B cell (primary cell): ENCODE data around the gene PDCD1LG2. TPM values are rescaled to one million over a fixed set of nuclear protein-coding genes. Genes with fewer than 3 reads are reported as not detected.
A peak's percentile ranks its signal among the peaks of the same experiment; 100 is the strongest.

Experiments used
- ATAC-seq: fragments of 200-7000 bp; cut with Tn5 transposase; one replicate; pipeline ENCODE4 v1.10.0; 2021; ENCODE audit warnings: low read depth, mild to moderate bottlenecking, moderate number of reproducible peaks, moderate library complexity
- CTCF ChIA-PET: fragments of 350-600 bp; sonication (Branson Sonifier 250); formaldehyde crosslinking; loops from one replicate; lab custom pipeline; 2021; ENCODE audit warnings: antibody characterized with exemption, inconsistent platforms; lab: Charles Lee
- POLR2A ChIA-PET: fragments of 350-600 bp; sonication (Branson Sonifier 250); formaldehyde crosslinking; loops from one replicate; lab custom pipeline; 2021; ENCODE audit warnings: antibody characterized with exemption; lab: Charles Lee
- DNase-seq: peaks from one replicate; pipeline ENCODE4 v3.0.0; 2013
- H2AFZ ChIP-seq: 2 replicates; pipeline ENCODE4 v1.6.1; 2012; ENCODE audit warnings: mild to moderate bottlenecking, low read depth, low read length; ENCODE audit not compliant: insufficient read depth, poor library complexity, severe bottlenecking
- H3K27ac ChIP-seq, 2 donors: 1 replicate in 1 of 2; 2 replicates in 1 of 2; pipeline ENCODE4 v1.5.1; 2012 to 2013; ENCODE audit warnings: low read length in 2 of 2, mild to moderate bottlenecking in 2 of 2, moderate library complexity in 1 of 2
- H3K27me3 ChIP-seq, 4 experiments: fragments of 200-600 bp in 1 of 4; sonication (generic) in 1 of 4; replicated peaks in 1 of 4; 1 replicate in 2 of 4; 2 replicates in 2 of 4; pipeline versions ENCODE4 v1.6.1 to v1.7.0; 2013 to 2016; ENCODE audit warnings: low read length in 3 of 4, mild to moderate bottlenecking in 2 of 4, mixed read lengths in 1 of 4, moderate library complexity in 1 of 4; ENCODE audit not compliant: insufficient read depth in 4 of 4, control insufficient read depth in 3 of 4; ENCODE audit errors: control extremely low read depth in 1 of 4
- H3K36me3 ChIP-seq, 2 experiments: replicated peaks in 1 of 2; 1 replicate in 1 of 2; 2 replicates in 1 of 2; pipeline versions ENCODE4 v1.6.1 to v1.7.1; 2013; ENCODE audit warnings: low read length in 1 of 2; ENCODE audit not compliant: insufficient read depth in 2 of 2, control insufficient read depth in 1 of 2; ENCODE audit errors: control extremely low read depth in 1 of 2, extremely low read depth in 1 of 2
- H3K4me1 ChIP-seq, 2 donors: fragments of 200-600 bp in 1 of 2; sonication (generic) in 1 of 2; 1 replicate in 1 of 2; 2 replicates in 1 of 2; pipeline versions ENCODE4 v1.5.1 to v1.6.1; 2013 to 2017; ENCODE audit warnings: low read length in 2 of 2; ENCODE audit not compliant: control insufficient read depth in 2 of 2, insufficient read depth in 2 of 2
- H3K4me2 ChIP-seq: replicated peaks from 2 replicates; pipeline ENCODE3; 2012; ENCODE audit warnings: mild to moderate bottlenecking, low read depth, low read length; ENCODE audit not compliant: poor library complexity, severe bottlenecking
- H3K4me3 ChIP-seq, 5 experiments: fragments of 200-600 bp in 1 of 5; sonication (generic) in 1 of 5; 1 replicate in 3 of 5; 2 replicates in 2 of 5; pipeline versions ENCODE4 v1.5.1 to v1.7.0; 2011 to 2016; ENCODE audit warnings: low read length in 4 of 5, mild to moderate bottlenecking in 4 of 5, low read depth in 2 of 5, control low read depth in 1 of 5, moderate library complexity in 1 of 5; ENCODE audit not compliant: insufficient read depth in 1 of 5; ENCODE audit errors: control extremely low read depth in 1 of 5, extremely low read depth in 1 of 5
- H3K79me2 ChIP-seq: fragments of 200-600 bp; sonication (generic); one replicate; pipeline ENCODE4 v1.6.0; 2016; ENCODE audit warnings: low read length; ENCODE audit not compliant: control insufficient read depth, insufficient read depth
- H3K9ac ChIP-seq: fragments of 200-600 bp; sonication (generic); 2 replicates; pipeline ENCODE4 v1.6.1; 2017; ENCODE audit warnings: mild to moderate bottlenecking, low read length, moderate library complexity
- H3K9me3 ChIP-seq, 3 donors: one replicate each; pipeline versions ENCODE4 v1.6.1 to v1.7.1; 2013; ENCODE audit warnings: low read length in 2 of 3; ENCODE audit not compliant: control insufficient read depth in 2 of 3, insufficient read depth in 1 of 3; ENCODE audit errors: control extremely low read depth in 1 of 3
- H4K20me1 ChIP-seq: 2 replicates; pipeline ENCODE4 v1.6.0; 2012; ENCODE audit warnings: mild to moderate bottlenecking, low read length; ENCODE audit not compliant: insufficient read depth, control insufficient read depth, poor library complexity, severe bottlenecking
- H3K27ac Mint-ChIP-seq: one replicate; pipeline ENCODE4 v1.8.0; 2021; ENCODE audit warnings: mixed read lengths
- H3K27me3 Mint-ChIP-seq: one replicate; pipeline ENCODE4 v1.8.0; 2021; ENCODE audit warnings: mixed read lengths
- H3K4me1 Mint-ChIP-seq: one replicate; pipeline ENCODE4 v1.8.0; 2021; ENCODE audit warnings: mixed read lengths
- H3K4me3 Mint-ChIP-seq: one replicate; pipeline ENCODE4 v1.8.0; 2021; ENCODE audit warnings: mixed read lengths
- H3K9me3 Mint-ChIP-seq: one replicate; pipeline ENCODE4 v1.8.0; 2022; ENCODE audit warnings: mixed read lengths; ENCODE audit not compliant: insufficient read depth
- EZH2 ChIP-seq: IDR thresholded peaks from 2 replicates; pipeline ENCODE4 v1.6.1; 2012; ENCODE audit warnings: borderline replicate concordance, low read depth, mild to moderate bottlenecking, moderate library complexity, low read length; ENCODE audit not compliant: insufficient read depth, poor library complexity, severe bottlenecking
- whole genome bisulfite sequencing: methylation state at CpG from one replicate; pipeline ENCODE4 v1.1.5; 2013; ENCODE audit warnings: missing lambda C conversion rate; ENCODE audit not compliant: insufficient coverage; 5-methylcytosine and 5-hydroxymethylcytosine counted together
- intact Hi-C: fragments of 100-400 bp; cut with micrococcal nuclease; formaldehyde crosslinking; loops from one replicate; pipeline ENCODE4 v1.10.0; 2022
- polyA plus RNA-seq: library from polyadenylated mRNA; depleted of rRNA; stranded (reverse); fragments of >200 nt; gene quantifications from 2 replicates; pipeline ENCODE4 v1.2.3, GENCODE V29; 2012
- total RNA-seq, 2 donors: library from RNA; stranded (reverse); fragments of 120-200 nt in 1 of 2; gene quantifications; 1 replicate in 1 of 2; 2 replicates in 1 of 2; pipeline versions ENCODE4 v1.2.3 to v1.2.4, GENCODE V29; 2013 to 2022
- TF ChIP-seq, protein P1 (sequence below): fragments of 200-600 bp; IDR thresholded peaks from one replicate; pipeline ENCODE4 v1.8.0; 2022; ENCODE audit warnings: antibody characterized with exemption, mild to moderate bottlenecking

PDCD1LG2 gene
- total and polyA plus RNA-seq, 2 donors (not counting 1 experiment from before 2014, with no cell fraction given), result 0.67 TPM; not detected in 1

DNA sequence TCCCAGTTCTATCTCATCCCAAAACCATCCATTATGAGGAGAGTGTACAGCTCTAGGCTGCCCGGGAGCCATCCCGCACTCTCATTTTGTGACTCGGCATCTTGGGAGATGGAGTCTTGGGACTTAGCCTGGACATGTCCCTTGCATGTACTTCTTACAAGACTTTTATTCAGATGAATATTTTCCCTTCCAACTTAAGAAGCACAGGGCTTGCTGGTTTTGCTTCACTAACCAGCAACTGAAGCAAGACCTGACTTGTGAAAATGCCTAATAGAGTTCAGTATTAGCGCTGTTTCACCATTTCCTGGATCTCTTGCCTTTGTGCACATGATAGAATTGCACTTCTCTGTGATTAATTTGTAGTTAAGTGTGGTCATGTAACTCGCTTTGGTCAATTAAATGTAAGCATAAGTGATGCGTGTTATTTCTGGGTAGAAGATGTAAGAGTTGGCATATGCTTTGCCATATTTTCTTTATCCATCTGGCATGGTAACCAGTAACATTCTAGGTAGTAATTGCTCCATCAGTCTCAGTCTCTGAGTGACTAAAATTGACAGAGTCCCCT lies 55.8 kb downstream of the PDCD1LG2 start:
- Histone ChIP-seq H2AFZ (no peak overlapping the region), H3K27ac (no peak overlapping the region)

DNA sequence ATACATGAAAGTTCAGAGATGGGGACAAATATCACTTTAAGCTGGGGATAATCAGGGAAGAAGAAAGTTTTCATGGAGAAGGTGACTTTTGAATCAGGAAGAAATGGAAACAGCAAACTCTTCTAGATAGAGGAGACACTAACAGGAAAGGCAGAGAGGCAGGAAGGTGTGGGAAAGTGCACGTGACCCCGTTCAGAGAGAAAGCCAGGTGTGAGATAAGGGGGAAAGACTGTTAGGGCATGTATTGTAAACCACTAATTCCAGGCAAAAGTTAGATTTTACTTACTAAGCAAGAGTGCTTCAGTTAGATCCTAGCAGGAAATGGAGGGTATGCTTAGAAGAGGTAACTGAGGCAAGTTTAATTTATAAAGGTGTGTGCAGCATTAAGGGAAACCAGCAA lies 58.5 kb downstream of the PDCD1LG2 start:
- Mint-ChIP-seq H3K27me3 (no peaks in the 10 kb centered on the region), H3K27ac (no peak overlapping the region), H3K9me3 (no peaks in the 10 kb centered on the region), H3K4me3 (no peak overlapping the region), H3K4me1 (peaks cover 15% of the 10 kb centered on the region)
- no peaks in the 10 kb centered on the region for H3K36me3 ChIP-seq
- H3K27ac ChIP-seq, result no peak overlapping the region
- no peak for TF ChIP-seq EZH2
- TF ChIP-seq, protein P1, sequence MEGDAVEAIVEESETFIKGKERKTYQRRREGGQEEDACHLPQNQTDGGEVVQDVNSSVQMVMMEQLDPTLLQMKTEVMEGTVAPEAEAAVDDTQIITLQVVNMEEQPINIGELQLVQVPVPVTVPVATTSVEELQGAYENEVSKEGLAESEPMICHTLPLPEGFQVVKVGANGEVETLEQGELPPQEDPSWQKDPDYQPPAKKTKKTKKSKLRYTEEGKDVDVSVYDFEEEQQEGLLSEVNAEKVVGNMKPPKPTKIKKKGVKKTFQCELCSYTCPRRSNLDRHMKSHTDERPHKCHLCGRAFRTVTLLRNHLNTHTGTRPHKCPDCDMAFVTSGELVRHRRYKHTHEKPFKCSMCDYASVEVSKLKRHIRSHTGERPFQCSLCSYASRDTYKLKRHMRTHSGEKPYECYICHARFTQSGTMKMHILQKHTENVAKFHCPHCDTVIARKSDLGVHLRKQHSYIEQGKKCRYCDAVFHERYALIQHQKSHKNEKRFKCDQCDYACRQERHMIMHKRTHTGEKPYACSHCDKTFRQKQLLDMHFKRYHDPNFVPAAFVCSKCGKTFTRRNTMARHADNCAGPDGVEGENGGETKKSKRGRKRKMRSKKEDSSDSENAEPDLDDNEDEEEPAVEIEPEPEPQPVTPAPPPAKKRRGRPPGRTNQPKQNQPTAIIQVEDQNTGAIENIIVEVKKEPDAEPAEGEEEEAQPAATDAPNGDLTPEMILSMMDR, result no peak
- ATAC-seq (no peak), DNase-seq (no peak)
- intact Hi-C loops, result no loop called here
- H3K4me2 ChIP-seq, result no peak overlapping the region
- H3K9me3 ChIP-seq, result no peaks in the 10 kb centered on the region
- CTCF ChIA-PET, result interaction anchor here (1.0 to 1.2 kb wide), 2 partner anchors 10 to 14 kb away, joined by 3 read pairs; no protein-coding TSS in a partner anchor
- POLR2A ChIA-PET, result no interaction called here
- no peak overlapping the region for H3K4me3 ChIP-seq
- WGBS, result no CpG with 5 or more reads among the region's 2 CpGs
- no peak overlapping the region for H3K9ac ChIP-seq
- no peak overlapping the region for H2AFZ ChIP-seq
- H4K20me1 ChIP-seq, result no peaks in the 10 kb centered on the region
- H3K79me2 ChIP-seq, result no peaks in the 10 kb centered on the region
- no peaks in the 10 kb centered on the region for H3K27me3 ChIP-seq
- peaks cover 5 to 11% of the 10 kb centered on the region in 2 donors for H3K4me1 ChIP-seq

More for the DNA sequence above, 55.8 kb downstream of the PDCD1LG2 start:
- 0% methylated on average over 1 of the region's 6 CpGs for whole genome bisulfite sequencing
- DNase-seq (no peak), ATAC-seq (peak; percentile 36)
- Histone ChIP-seq H3K27me3 (no peaks in the 10 kb centered on the region), H3K9ac (no peak overlapping the region), H3K9me3 (no peaks in the 10 kb centered on the region), H4K20me1 (no peaks in the 10 kb centered on the region), H3K4me1 (peaks cover 5 to 11% of the 10 kb centered on the region in 2 donors), H3K79me2 (no peaks in the 10 kb centered on the region), H3K4me3 (no peak overlapping the region), H3K4me2 (no peak overlapping the region), H3K36me3 (no peaks in the 10 kb centered on the region)
- Mint-ChIP-seq H3K4me1 (peaks cover 25% of the 10 kb centered on the region), H3K27me3 (no peaks in the 10 kb centered on the region), H3K4me3 (no peak overlapping the region), H3K27ac (no peak overlapping the region), H3K9me3 (peaks cover 3% of the 10 kb centered on the region)
- TF ChIP-seq EZH2, result no peak
- TF ChIP-seq, protein P1, result no peak
- ChIA-PET CTCF (no interaction called here), POLR2A (no interaction called here)
- intact Hi-C loops, result no loop called here
